GM12892 (cell line): ENCODE data around the gene AKT1S1.

Experiments
- POLR2A ChIP-seq: IDR thresholded peaks from 2 replicates; pipeline ENCODE4 v1.6.1; 2011; ENCODE audit warnings: low read depth, low read length, control low read depth
- POLR2AphosphoS5 ChIP-seq: IDR thresholded peaks from 2 replicates; pipeline ENCODE4 v1.6.1; 2011; ENCODE audit warnings: low read depth, low read length, control low read depth
- TAF1 ChIP-seq: IDR thresholded peaks from 2 replicates; pipeline ENCODE4 v1.6.1; 2011; ENCODE audit warnings: low read depth, mild to moderate bottlenecking, control low read depth, low read length, borderline replicate concordance

DNA sequence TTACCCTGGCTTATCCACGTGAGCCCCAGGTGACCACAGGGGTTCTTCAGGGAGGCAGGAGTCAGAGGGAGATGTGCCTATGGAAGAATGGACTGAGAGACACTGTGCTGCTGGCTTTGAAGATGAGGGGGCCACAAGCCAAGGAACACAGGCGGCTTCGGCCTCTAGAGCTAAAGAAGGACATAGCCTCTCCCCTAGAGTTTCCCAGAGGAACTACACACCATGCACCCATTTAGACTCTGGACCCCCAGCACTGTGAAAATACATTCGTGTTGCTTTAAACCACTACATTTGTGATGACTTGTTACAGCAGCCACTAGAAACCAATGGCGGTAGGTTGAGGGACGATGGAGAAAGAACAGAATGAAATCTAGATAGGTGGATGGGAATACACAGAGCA, 38.1 kb upstream of the AKT1S1 start:
- TF ChIP-seq POLR2AphosphoS5, result no peak
- TF ChIP-seq POLR2A, result no peak
- TF ChIP-seq TAF1, result no peak
